PC-3 (cell line): Measurements from ENCODE around the gene CYP26A1.

Source experiments
- CTCF ChIP-seq: fragments of 300-600 bp; sonication (generic); conservative IDR thresholded peaks from 2 replicates; pipeline ENCODE4 v1.5.1; 2017; ENCODE audit warnings: antibody characterized with exemption, low read depth, mild to moderate bottlenecking, low read length
- EZH2 ChIP-seq: fragments of 300-600 bp; sonication (generic); IDR thresholded peaks from one replicate; pipeline ENCODE4 v1.6.1; 2017; ENCODE audit warnings: antibody characterized with exemption, mild to moderate bottlenecking, low read length; ENCODE audit not compliant: unreplicated experiment
- EZH2phosphoT487 ChIP-seq: fragments of 300-600 bp; sonication (generic); IDR thresholded peaks from 2 replicates; pipeline ENCODE4 v1.6.1; 2018; ENCODE audit warnings: mild to moderate bottlenecking, antibody characterized with exemption, low read length, borderline replicate concordance

- TF ChIP-seq CTCF (no peak), EZH2 (no peak), EZH2phosphoT487 (no peak)
Observed at GRCh38 chr10:93067443-93068365, 6.0 kb upstream of the CYP26A1 start.
